Gastroesophageal sphincter (tissue), 3 donors: ENCODE data around the gene AKR1C8.

Experiments used
- EP300 ChIP-seq: sonication (generic); formaldehyde crosslinking; IDR thresholded peaks from one replicate; pipeline ENCODE4 v1.6.1; 2017; ENCODE audit warnings: antibody characterized with exemption, mild to moderate bottlenecking
- POLR2A ChIP-seq, 2 donors: fragments of 450-650 bp; IDR thresholded peaks; one replicate each; pipeline ENCODE4 v1.6.1; 2017; ENCODE audit warnings: antibody characterized with exemption in 2 of 2, mild to moderate bottlenecking in 2 of 2, moderate library complexity in 1 of 2
- TF ChIP-seq, protein P1 (sequence below), 4 experiments: fragments of 200-600 bp in 2 of 4; fragments of 450-650 bp in 2 of 4; sonication (generic) in 1 of 4; IDR thresholded peaks; one replicate each; pipeline ENCODE4 v1.5.1; 2017 to 2019; ENCODE audit warnings: antibody characterized with exemption in 4 of 4, mild to moderate bottlenecking in 2 of 4, moderate library complexity in 2 of 4

- TF ChIP-seq POLR2A (IDR thresholded peaks at IDR 0.05) (no peak), EP300 (no peak)
- TF ChIP-seq, protein P1, sequence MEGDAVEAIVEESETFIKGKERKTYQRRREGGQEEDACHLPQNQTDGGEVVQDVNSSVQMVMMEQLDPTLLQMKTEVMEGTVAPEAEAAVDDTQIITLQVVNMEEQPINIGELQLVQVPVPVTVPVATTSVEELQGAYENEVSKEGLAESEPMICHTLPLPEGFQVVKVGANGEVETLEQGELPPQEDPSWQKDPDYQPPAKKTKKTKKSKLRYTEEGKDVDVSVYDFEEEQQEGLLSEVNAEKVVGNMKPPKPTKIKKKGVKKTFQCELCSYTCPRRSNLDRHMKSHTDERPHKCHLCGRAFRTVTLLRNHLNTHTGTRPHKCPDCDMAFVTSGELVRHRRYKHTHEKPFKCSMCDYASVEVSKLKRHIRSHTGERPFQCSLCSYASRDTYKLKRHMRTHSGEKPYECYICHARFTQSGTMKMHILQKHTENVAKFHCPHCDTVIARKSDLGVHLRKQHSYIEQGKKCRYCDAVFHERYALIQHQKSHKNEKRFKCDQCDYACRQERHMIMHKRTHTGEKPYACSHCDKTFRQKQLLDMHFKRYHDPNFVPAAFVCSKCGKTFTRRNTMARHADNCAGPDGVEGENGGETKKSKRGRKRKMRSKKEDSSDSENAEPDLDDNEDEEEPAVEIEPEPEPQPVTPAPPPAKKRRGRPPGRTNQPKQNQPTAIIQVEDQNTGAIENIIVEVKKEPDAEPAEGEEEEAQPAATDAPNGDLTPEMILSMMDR (IDR thresholded peaks at IDR 0.05): no peak
These were observed 38.1 kb downstream of the AKR1C8 start for GRCh38 chr10:5146920-5147254.
